Measurements from ENCODE around the gene RASSF10.

RASSF10 gene

GRCh38 chr11:13061294-13061990 is 52.3 kb downstream of the RASSF10 start:
- DNase-seq (ENCODE audit: low read depth): no peak
